Activated CD4-positive, alpha-beta T cell treated with anti-CD3 and anti-CD28 coated beads, Interleukin-2, amount 10 ng/mL, durations not matched to agents 24 days and 14 days (primary cell): Measurements from ENCODE around the gene SOAT2. TPM values are rescaled to one million over a fixed set of nuclear protein-coding genes. Genes with fewer than 3 reads are reported as not detected.
"Not testable (repeated sequence)": the region's sequence is repeated elsewhere in the genome, so short reads cannot be mapped to it uniquely, and the experiment has no call there.

Experiments used
- DNase-seq: peaks from one replicate; pipeline ENCODE4 v3.0.0; 2022
- H3K27ac Mint-ChIP-seq: one replicate; pipeline ENCODE4 v1.8.0; 2022; ENCODE audit warnings: mild to moderate bottlenecking, mixed read lengths
- H3K27me3 Mint-ChIP-seq: one replicate; pipeline ENCODE4 v1.8.0; 2022; ENCODE audit warnings: mixed read lengths
- H3K36me3 Mint-ChIP-seq: one replicate; pipeline ENCODE4 v1.8.0; 2022; ENCODE audit warnings: low read depth, mild to moderate bottlenecking, mixed read lengths
- H3K4me1 Mint-ChIP-seq: one replicate; pipeline ENCODE4 v1.8.0; 2021; ENCODE audit warnings: mixed read lengths
- H3K4me3 Mint-ChIP-seq: one replicate; pipeline ENCODE4 v1.8.0; 2022; ENCODE audit warnings: mild to moderate bottlenecking, moderate library complexity, mixed read lengths
- H3K9me3 Mint-ChIP-seq: one replicate; pipeline ENCODE4 v1.8.0; 2021; ENCODE audit warnings: mixed read lengths
- intact Hi-C: fragments of 100-400 bp; cut with micrococcal nuclease; formaldehyde crosslinking; loops from one replicate; pipeline ENCODE4 v1.15.1; 2023
- total RNA-seq: library from RNA; stranded (reverse); gene quantifications from 2 replicates; pipeline ENCODE4 v1.2.3, GENCODE V29; 2022

SOAT2 gene
- total RNA-seq, 1 donor from 2014 or later: not detected

DNA sequence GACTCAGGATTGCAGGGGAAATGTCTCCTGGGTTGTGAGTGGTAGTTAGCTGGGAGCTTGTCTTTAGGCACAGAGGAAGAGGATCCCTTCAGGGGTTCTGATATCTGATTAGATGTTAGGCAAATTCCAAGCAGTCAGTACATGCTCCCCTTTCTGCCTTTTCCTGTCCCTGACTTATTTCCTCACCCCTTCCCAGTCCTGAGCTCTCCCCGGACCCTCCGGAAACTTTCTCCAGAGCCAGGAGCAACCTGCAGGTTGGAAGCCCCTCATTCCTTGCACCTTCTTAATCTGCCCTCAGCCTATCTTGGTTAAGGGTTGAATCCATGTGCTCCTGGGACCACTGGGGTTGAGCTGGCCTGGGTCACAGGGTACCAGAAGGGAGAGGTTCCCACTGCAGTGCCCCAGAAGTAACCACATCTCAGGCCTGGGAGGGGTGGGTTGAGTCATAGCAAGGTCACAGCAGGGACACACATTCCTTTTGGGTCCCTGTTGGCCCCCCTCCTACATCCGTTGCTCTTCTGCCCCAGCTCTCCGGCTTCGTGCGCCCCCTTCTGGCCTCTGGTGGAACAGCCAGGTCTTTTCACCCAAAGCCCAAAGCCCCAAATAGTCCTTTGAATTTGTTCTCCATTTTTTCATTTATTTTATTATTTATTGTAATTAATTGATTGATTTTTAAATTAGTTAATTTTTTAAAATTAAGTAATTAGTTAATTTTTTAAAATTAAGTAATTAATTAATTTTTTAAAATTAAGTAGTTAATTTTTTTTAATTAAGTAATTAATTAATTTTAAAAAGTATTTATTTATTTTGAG, 4.0 kb upstream of the SOAT2 start:
- peak; percentile 96 for DNase-seq
- no peaks in the 10 kb centered on the region for H3K36me3 Mint-ChIP-seq
- peaks cover 23% of the 10 kb centered on the region for H3K27me3 Mint-ChIP-seq
- intact Hi-C loops: loop anchor here (1.0 to 5.0 kb wide), 2 partner anchors 33 to 47 kb away; partner anchors contain the start of gene TNS2
- H3K9me3 Mint-ChIP-seq: no peaks in the 10 kb centered on the region
- H3K4me1 Mint-ChIP-seq: peaks cover 40% of the 10 kb centered on the region
- H3K27ac Mint-ChIP-seq: peak overlapping the region; percentile 58
- H3K4me3 Mint-ChIP-seq: peak overlapping the region; percentile 77

DNA sequence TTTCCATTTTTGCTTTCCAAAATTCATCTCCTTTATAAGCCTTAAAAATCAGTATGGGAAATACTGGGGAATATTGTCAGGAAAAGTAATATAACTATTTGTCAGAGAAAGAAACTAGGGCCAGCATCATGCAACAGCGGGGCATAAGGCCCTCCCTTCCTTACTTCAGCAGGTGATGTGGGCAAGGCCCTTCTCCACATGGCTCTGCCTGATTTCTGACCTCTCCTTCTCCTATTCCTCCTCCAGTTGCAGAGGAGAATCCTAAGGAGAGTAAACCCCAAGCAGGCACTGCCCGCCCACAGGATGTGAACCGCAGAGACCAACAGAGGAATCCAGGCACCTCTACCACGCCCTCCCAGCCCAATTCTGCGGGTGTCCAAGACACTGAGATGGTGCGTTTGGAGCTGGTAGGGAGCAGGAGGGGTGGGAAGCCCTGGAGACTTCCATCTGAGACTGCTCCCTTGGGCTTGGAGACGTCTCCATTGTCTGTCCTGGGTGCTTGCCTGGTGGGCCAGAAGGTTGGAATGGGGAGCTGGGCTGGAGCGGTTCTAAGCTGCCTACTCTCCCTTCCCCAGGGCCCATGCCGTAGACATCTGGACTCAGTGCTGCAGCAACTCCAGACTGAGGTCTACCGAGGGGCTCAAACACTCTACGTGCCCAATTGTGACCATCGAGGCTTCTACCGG, 2.7 kb upstream of the SOAT2 start:
- no peak overlapping the region for H3K4me3 Mint-ChIP-seq
- H3K4me1 Mint-ChIP-seq: peaks cover 40% of the 10 kb centered on the region
- peaks cover 21% of the 10 kb centered on the region for H3K27me3 Mint-ChIP-seq
- no peaks in the 10 kb centered on the region for H3K9me3 Mint-ChIP-seq
- DNase-seq: no peak
- intact Hi-C loops: no loop called here
- no peaks in the 10 kb centered on the region for H3K36me3 Mint-ChIP-seq
- H3K27ac Mint-ChIP-seq: no peak overlapping the region

DNA sequence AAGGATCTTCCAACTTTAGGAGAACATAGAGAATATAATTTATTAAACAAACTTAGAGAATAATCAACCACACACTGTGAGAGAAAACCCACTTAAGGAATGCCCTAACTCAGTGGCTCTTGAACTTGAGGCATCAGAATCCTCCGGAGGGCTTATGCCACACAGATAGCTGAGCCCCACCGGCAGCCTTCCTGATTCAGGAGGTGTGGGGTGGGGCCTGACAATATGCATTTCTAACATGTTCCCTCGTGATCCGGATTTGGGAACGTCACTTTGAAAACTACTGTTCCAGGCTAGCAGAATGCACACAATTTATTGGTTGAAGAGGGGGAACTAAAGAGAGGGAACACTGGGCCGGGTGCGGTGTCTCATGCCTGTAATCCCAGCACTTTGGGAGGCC, 2.0 kb upstream of the SOAT2 start:
- Mint-ChIP-seq H3K4me3 (no peak overlapping the region), H3K27ac (no peak overlapping the region), H3K4me1 (peaks cover 40% of the 10 kb centered on the region), H3K36me3 (no peaks in the 10 kb centered on the region), H3K27me3 (peaks cover 17% of the 10 kb centered on the region), H3K9me3 (no peaks in the 10 kb centered on the region)
- intact Hi-C loops: no loop called here
- DNase-seq: no peak

DNA sequence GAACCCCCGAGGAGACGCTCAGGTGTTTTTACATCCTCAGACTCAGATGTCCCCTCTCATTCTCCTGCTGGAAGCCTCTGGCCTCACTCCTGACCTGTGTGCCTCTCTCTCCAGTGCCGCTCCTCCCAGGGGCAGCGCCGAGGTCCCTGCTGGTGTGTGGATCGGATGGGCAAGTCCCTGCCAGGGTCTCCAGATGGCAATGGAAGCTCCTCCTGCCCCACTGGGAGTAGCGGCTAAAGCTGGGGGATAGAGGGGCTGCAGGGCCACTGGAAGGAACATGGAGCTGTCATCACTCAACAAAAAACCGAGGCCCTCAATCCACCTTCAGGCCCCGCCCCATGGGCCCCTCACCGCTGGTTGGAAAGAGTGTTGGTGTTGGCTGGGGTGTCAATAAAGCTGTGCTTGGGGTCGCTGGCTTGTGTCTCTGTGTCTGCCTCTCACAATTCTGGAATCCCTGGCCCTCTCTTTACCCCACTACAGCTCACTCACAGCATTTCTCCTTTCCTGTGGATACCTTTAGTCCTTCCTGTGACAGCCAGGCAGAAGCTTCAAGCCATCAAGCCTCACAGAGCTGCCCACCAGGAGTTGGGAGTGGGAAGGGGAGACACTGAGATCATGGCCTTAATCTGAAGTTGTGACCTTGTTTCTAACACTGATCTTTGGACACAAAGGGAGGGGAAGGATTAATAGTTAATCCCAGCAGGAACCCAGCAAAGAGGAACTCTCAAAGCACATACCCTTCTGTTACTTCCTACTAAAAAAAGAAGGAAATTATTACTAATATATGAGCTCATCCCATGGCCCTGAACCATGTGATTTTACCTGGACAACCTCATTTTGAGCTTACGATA, 1.1 kb upstream of the SOAT2 start:
- peaks cover 9% of the 10 kb centered on the region for H3K27me3 Mint-ChIP-seq
- H3K27ac Mint-ChIP-seq: no peak overlapping the region
- no peaks in the 10 kb centered on the region for H3K9me3 Mint-ChIP-seq
- intact Hi-C loops: no loop called here
- H3K4me1 Mint-ChIP-seq: peaks cover 33% of the 10 kb centered on the region
- no peak for DNase-seq
- H3K36me3 Mint-ChIP-seq: no peaks in the 10 kb centered on the region
- H3K4me3 Mint-ChIP-seq: no peak overlapping the region

DNA sequence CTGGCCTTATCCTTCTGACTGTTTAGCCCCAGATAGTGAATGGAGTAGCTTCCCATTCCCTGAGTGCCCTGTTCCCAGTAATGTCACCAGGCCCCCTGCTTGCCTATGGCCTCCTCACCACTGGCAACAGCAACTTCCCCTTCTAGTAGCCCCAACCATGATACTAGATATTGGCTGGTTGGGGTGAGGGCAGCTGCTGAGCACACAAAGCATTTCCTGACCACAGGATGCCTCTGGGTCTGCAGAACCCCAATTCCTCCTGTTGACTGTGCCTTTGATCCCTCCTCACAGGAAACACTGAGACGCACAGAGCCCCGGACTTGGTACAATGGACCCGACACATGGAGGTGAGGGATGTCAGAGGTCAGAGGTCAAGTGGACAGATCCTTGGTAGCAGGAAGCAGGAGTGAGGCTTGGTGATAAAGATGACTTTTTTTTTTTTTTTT, 597 bp downstream of the SOAT2 start:
- H3K27ac Mint-ChIP-seq: peak overlapping the region; percentile 48
- peaks cover 22% of the 10 kb centered on the region for H3K4me1 Mint-ChIP-seq
- intact Hi-C loops: no loop called here
- H3K4me3 Mint-ChIP-seq: no peak overlapping the region
- peak; percentile 68 for DNase-seq
- H3K36me3 Mint-ChIP-seq: no peaks in the 10 kb centered on the region
- H3K27me3 Mint-ChIP-seq: peaks cover 3% of the 10 kb centered on the region
- no peaks in the 10 kb centered on the region for H3K9me3 Mint-ChIP-seq

DNA sequence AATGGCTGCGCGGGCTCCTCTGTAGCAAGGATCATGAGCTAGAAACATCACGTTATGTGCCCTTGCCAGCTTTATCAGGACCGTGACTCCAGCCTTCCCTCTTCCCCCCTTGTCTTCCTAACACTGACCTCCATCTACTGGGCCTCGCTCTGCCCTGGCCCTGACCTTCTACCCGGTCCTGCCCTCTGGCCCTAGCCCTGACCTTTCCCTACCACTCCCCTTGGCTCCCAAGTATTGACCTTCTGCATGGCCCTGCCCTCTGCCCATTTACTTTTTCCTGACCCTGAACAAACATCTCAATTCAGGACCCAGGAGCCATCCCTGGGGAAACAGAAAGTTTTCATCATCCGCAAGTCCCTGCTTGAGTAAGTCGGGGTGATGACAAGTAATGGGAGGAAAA, 2.0 kb downstream of the SOAT2 start:
- Mint-ChIP-seq H3K4me3 (no peak overlapping the region), H3K27ac (no peak overlapping the region), H3K9me3 (no peaks in the 10 kb centered on the region), H3K4me1 (peaks cover 16% of the 10 kb centered on the region), H3K27me3 (no peaks in the 10 kb centered on the region), H3K36me3 (no peaks in the 10 kb centered on the region)
- no peak for DNase-seq
- intact Hi-C loops: no loop called here

DNA sequence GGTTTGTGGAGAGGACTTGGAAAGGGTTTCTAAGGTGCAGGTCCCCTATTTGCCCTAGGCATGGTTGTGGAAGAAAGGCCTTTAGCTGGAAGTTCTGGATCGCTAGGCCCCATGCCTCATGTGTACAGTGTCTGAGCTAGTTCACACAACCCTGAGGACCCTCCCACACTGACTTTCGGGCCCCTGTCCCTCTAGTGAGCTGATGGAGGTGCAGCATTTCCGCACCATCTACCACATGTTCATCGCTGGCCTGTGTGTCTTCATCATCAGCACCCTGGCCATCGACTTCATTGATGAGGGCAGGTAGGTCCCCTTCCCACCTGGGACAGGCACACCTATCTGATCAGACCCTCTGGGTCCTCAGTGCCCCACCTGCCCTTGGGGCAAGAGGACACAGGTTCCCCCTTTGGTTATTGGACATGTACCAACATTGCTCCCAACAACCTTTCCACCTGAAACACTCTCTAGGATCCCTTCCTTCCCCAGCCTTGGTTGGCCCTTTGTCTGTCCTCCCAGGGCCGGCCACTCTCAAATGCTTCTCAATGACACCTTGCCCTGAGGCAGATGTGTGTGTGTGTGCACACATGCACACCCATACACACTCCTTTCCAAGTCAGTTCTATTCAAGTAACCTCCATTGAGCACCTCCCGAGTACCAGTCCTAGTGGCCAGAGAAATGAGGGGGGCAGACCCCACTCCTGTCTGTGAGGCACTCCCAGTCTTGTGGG, 2.6 kb downstream of the SOAT2 start:
- intact Hi-C loops: no loop called here
- H3K36me3 Mint-ChIP-seq: no peaks in the 10 kb centered on the region
- H3K27ac Mint-ChIP-seq: no peak overlapping the region
- no peak for DNase-seq
- H3K4me3 Mint-ChIP-seq: no peak overlapping the region
- H3K9me3 Mint-ChIP-seq: no peaks in the 10 kb centered on the region
- peaks cover 16% of the 10 kb centered on the region for H3K4me1 Mint-ChIP-seq
- H3K27me3 Mint-ChIP-seq: no peaks in the 10 kb centered on the region

DNA sequence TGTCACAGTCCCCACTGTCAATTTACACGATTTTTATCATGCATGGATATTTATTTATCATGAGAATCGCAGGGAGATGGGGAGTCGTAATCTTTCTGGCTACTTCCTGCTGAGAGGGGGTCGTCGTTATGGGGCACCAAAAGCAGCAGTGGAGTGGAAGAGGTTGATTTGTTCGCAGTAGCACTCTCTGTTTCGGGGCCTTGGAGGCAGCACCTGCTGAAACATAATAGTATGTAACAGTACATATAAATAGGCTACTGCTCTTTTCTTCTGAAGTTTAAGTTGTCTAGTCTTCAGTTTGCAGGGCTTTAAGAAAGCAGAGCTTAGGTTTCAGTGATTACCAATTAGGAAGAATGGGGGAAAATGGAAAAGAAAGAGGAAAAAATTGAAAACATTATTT, 3.8 kb downstream of the SOAT2 start:
- Mint-ChIP-seq H3K4me3 (no peak overlapping the region), H3K4me1 (peaks cover 16% of the 10 kb centered on the region), H3K27ac (no peak overlapping the region), H3K36me3 (no peaks in the 10 kb centered on the region), H3K27me3 (peaks cover 2% of the 10 kb centered on the region), H3K9me3 (no peaks in the 10 kb centered on the region)
- intact Hi-C loops: no loop called here
- DNase-seq: no peak

DNA sequence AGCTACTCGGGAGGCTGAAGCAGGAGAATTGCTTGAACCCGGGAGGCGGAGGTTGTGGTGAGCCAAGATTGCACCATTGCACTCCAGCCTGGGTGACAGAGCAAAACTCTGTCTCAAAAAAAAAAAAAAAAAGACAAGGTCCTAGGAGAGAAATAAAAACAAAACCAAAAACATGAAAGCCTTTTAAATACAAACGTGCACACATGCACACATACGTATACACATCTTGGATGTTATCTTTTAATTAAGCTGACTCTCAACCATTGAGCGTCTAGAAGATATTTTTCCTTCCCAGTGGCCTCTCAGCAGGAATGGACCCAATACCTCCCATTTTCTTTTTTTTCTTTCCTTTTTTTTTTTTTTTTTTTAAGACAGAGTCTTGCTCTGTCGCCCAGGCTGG, 9.1 kb downstream of the SOAT2 start:
- intact Hi-C loops, H3K4me1 Mint-ChIP-seq, H3K36me3 Mint-ChIP-seq, DNase-seq, H3K27ac Mint-ChIP-seq, H3K9me3 Mint-ChIP-seq, H3K27me3 Mint-ChIP-seq, H3K4me3 Mint-ChIP-seq: not testable (repeated sequence)

DNA sequence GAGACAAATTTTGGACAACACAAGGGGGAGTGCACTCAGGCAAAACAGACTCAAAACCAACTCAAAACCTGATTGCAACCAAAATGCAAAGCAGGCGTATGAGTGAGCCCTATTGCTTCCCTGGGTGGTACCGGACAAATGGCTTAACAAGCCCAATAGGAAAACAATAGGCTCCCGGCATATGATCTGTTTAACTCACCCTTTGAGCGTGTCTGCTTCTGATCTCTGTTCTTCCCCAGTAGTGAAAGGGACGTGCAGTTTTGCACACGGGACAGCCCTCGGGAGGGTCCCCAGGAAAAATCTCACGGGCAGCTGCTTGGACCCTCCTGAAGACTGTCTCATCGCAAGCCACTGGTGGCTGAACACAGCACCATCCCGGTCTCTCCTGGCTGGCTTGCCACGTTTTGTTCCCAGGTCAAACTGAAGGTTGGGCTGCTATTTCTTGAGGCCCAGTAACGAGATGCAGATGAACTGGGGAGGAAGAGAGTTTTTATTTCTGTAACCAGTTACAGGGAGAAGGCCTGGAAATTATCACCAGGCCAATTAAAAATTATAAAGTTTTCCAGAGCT, 9.9 kb downstream of the SOAT2 start:
- intact Hi-C loops: no loop called here
- peaks cover 2% of the 10 kb centered on the region for H3K27me3 Mint-ChIP-seq
- no peak for DNase-seq
- no peak overlapping the region for H3K27ac Mint-ChIP-seq
- H3K36me3 Mint-ChIP-seq: no peaks in the 10 kb centered on the region
- H3K4me3 Mint-ChIP-seq: no peak overlapping the region
- no peaks in the 10 kb centered on the region for H3K4me1 Mint-ChIP-seq
- H3K9me3 Mint-ChIP-seq: no peaks in the 10 kb centered on the region

DNA sequence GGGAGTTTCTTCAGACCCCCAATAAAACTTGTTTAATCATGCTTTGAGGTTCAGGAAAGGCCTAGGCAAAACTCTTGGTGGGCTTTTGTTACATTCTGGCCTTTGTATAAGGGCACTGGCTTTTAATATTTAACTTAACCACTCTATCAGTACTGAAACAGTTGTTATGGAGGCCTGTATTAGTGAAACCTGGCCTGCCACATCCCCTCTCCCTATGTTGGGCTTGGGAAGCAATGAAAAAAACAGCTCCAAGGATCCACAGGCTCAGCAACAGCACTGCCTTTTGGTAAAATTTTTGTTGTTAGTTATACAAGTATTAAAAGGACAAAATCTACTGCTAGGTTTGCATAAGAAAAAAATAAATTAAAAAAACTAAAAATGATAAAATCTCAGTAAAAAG, 10.7 kb downstream of the SOAT2 start:
- no peaks in the 10 kb centered on the region for H3K36me3 Mint-ChIP-seq
- H3K9me3 Mint-ChIP-seq: no peaks in the 10 kb centered on the region
- intact Hi-C loops: no loop called here
- DNase-seq: no peak
- H3K4me3 Mint-ChIP-seq: no peak overlapping the region
- no peaks in the 10 kb centered on the region for H3K4me1 Mint-ChIP-seq
- H3K27me3 Mint-ChIP-seq: peaks cover 2% of the 10 kb centered on the region
- H3K27ac Mint-ChIP-seq: no peak overlapping the region

DNA sequence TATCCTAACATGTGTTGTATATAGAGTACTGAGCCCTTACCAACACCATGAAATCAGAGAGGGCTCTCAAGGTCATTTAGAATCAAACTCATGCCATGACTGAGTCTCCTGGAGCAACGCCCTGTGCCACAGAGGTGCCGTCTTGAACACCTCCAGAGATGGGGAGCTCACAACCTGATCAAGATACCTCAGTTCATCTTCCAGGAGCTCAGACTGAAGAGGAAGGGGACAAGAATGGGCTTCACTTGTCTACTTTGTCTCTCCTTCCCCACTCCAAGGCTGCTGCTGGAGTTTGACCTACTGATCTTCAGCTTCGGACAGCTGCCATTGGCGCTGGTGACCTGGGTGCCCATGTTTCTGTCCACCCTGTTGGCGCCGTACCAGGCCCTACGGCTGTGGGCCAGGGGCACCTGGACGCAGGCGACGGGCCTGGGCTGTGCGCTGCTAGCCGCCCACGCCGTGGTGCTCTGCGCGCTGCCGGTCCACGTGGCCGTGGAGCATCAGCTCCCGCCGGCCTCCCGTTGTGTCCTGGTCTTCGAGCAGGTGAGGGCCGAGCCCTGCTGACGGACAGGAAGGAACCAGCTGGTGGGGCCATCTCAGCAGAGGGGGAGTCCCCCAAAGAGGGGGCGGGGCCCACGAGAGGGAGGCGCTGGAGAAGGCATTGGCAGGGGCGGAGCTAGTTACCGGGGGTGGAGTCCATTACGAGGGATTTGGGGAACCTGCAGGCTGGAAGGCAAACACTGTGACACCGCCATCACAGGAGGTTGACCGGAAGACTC, 12.0 kb downstream of the SOAT2 start:
- no peaks in the 10 kb centered on the region for H3K36me3 Mint-ChIP-seq
- H3K4me3 Mint-ChIP-seq: no peak overlapping the region
- intact Hi-C loops: no loop called here
- DNase-seq: no peak
- H3K4me1 Mint-ChIP-seq: no peaks in the 10 kb centered on the region
- no peak overlapping the region for H3K27ac Mint-ChIP-seq
- H3K27me3 Mint-ChIP-seq: peaks cover 2% of the 10 kb centered on the region
- no peaks in the 10 kb centered on the region for H3K9me3 Mint-ChIP-seq
